Erythroblast (primary cell): Measurements from ENCODE around the gene ZNF283.

Experiments
- DNase-seq, 2 experiments: peaks; one replicate each; lab custom pipeline; 2025; lab: John Stamatoyannopoulos, UW
- GATA1 ChIP-seq: IDR thresholded peaks from 2 replicates; pipeline ENCODE4 v1.6.1; 2011; ENCODE audit warnings: low read depth, mild to moderate bottlenecking, control low read depth, low read length, moderate library complexity
- POLR2A ChIP-seq: IDR thresholded peaks from 2 replicates; pipeline ENCODE4 v1.6.1; 2011; ENCODE audit warnings: mild to moderate bottlenecking, low read length

Gene ZNF283

GRCh38 chr19:43826787-43827754 is at the start of gene ZNF283:
Gene ZNF283 (plus strand): TSS chr19:43827321. CDS start chr19:43833505, 6,184 bp downstream.
- DNase-seq, result peak; percentile 88 to 90
- TF ChIP-seq POLR2A (no peak), GATA1 (no peak)

- no peak for DNase-seq
- TF ChIP-seq POLR2A (no peak), GATA1 (no peak)
Observed at GRCh38 chr19:43778651-43779050, 48.5 kb upstream of the ZNF283 start.

GRCh38 chr19:43779147-43779819 is 47.8 kb upstream of the ZNF283 start:
- no peak for TF ChIP-seq GATA1
- TF ChIP-seq POLR2A, result no peak
- DNase-seq, result peak in 1 of 2 experiments; percentile 14

- TF ChIP-seq GATA1, result no peak
- peak; percentile 18 to 44 for DNase-seq
Observed at GRCh38 chr19:43779820-43780219, 47.3 kb upstream of the ZNF283 start.

- TF ChIP-seq POLR2A (peak; percentile 66), GATA1 (no peak)
- peak; percentile 62 to 69 for DNase-seq
Observed at GRCh38 chr19:43780706-43781525, 46.2 kb upstream of the ZNF283 start, which contains the start of gene KCNN4. Gene KCNN4 (minus strand): TSS chr19:43780973. CDS start chr19:43780861, 112 bp downstream.

GRCh38 chr19:43781630-43782310 is 45.4 kb upstream of the ZNF283 start:
- TF ChIP-seq POLR2A (no peak), GATA1 (no peak)
- DNase-seq, result no peak

GRCh38 chr19:43782311-43782660 is 44.8 kb upstream of the ZNF283 start:
- DNase-seq, result no peak
- TF ChIP-seq POLR2A (no peak), GATA1 (no peak)

- peak; percentile 60 to 65 for DNase-seq
- TF ChIP-seq POLR2A (no peak), GATA1 (no peak)
Observed at GRCh38 chr19:43782689-43783231, 44.4 kb upstream of the ZNF283 start.

GRCh38 chr19:43783636-43784035 is 43.5 kb upstream of the ZNF283 start:
- TF ChIP-seq POLR2A (no peak), GATA1 (no peak)
- DNase-seq, result no peak

- peak; percentile 63 to 85 for DNase-seq
- TF ChIP-seq POLR2A (no peak), GATA1 (no peak)
Observed at GRCh38 chr19:43784241-43784980, 42.7 kb upstream of the ZNF283 start.

GRCh38 chr19:43784981-43785808 is 41.9 kb upstream of the ZNF283 start:
- no peak for TF ChIP-seq GATA1
- TF ChIP-seq POLR2A, result no peak
- peak; percentile 79 to 88 for DNase-seq
